ENCODE results near the gene CAND1. TPM values are rescaled to one million over a fixed set of nuclear protein-coding genes. Genes with fewer than 3 reads are reported as not detected.

Gene CAND1
- total RNA-seq, 1 experiment from 2014 or later, result 155 TPM

DNA sequence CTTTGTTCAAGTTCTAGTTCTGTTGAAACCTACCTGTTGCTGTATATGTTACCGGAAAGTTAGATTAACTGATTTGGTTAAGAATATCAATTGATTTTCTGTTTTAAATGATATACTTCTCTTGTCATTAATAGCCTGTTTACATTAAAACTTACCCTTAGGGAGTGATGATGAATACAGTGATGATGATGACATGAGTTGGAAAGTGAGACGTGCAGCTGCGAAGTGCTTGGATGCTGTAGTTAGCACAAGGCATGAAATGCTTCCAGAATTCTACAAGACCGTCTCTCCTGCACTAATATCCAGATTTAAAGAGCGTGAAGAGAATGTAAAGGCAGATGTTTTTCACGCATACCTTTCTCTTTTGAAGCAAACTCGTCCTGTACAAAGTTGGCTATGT lies 33.0 kb downstream of the CAND1 start (continued):
- TF ChIP-seq TCF7L2 (IDR thresholded peaks at IDR 0.05; ENCODE audit: borderline replicate concordance, extremely low read depth, insufficient read depth, insufficient read length), result no peak
- TF ChIP-seq ELF1 (IDR thresholded peaks at IDR 0.05; ENCODE audit: borderline replicate concordance, low read depth), result no peak
- TF ChIP-seq EGR1 (IDR thresholded peaks at IDR 0.05; ENCODE audit: low read depth), result no peak
- TF ChIP-seq SRF (IDR thresholded peaks at IDR 0.05; ENCODE audit: low read depth), result no peak
- TF ChIP-seq, protein P1, sequence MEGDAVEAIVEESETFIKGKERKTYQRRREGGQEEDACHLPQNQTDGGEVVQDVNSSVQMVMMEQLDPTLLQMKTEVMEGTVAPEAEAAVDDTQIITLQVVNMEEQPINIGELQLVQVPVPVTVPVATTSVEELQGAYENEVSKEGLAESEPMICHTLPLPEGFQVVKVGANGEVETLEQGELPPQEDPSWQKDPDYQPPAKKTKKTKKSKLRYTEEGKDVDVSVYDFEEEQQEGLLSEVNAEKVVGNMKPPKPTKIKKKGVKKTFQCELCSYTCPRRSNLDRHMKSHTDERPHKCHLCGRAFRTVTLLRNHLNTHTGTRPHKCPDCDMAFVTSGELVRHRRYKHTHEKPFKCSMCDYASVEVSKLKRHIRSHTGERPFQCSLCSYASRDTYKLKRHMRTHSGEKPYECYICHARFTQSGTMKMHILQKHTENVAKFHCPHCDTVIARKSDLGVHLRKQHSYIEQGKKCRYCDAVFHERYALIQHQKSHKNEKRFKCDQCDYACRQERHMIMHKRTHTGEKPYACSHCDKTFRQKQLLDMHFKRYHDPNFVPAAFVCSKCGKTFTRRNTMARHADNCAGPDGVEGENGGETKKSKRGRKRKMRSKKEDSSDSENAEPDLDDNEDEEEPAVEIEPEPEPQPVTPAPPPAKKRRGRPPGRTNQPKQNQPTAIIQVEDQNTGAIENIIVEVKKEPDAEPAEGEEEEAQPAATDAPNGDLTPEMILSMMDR (IDR thresholded peaks at IDR 0.05 in 2 of 3, conservative IDR thresholded peaks at IDR 0.05 in 1 of 3; ENCODE audit: borderline replicate concordance in 1 of 3, insufficient read depth in 1 of 3, low read depth in 2 of 3, low read length in 2 of 3), result no peak
- TF ChIP-seq ZFX (IDR thresholded peaks at IDR 0.05), result no peak
- no peak for TF ChIP-seq EZH2phosphoT487 (IDR thresholded peaks at IDR 0.05; ENCODE audit: borderline replicate concordance)

DNA sequence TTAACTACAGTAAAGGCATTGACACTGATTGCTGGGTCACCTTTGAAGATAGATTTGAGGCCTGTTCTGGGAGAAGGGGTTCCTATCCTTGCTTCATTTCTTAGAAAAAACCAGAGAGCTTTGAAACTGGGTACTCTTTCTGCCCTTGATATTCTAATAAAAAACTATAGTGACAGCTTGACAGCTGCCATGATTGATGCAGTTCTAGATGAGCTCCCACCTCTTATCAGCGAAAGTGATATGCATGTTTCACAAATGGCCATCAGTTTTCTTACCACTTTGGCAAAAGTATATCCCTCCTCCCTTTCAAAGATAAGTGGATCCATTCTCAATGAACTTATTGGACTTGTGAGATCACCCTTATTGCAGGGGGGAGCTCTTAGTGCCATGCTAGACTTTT lies 36.4 kb downstream of the CAND1 start:
- TF ChIP-seq POLR2AphosphoS5 (IDR thresholded peaks at IDR 0.05; ENCODE audit: low read depth, low read length) (no peak), JUND (IDR thresholded peaks at IDR 0.05) (no peak), ELF1 (IDR thresholded peaks at IDR 0.05; ENCODE audit: borderline replicate concordance, low read depth) (no peak), ZNF274 (IDR thresholded peaks at IDR 0.05; ENCODE audit: low read depth, low read length) (no peak), ZFX (IDR thresholded peaks at IDR 0.05) (no peak)
- TF ChIP-seq, protein P1 (IDR thresholded peaks at IDR 0.05 in 2 of 3, conservative IDR thresholded peaks at IDR 0.05 in 1 of 3; ENCODE audit: borderline replicate concordance in 1 of 3, insufficient read depth in 1 of 3, low read depth in 2 of 3, low read length in 2 of 3), result no peak
- Histone ChIP-seq H3K9me3 (ENCODE audit: control insufficient read depth in 1 of 2, insufficient read depth in 1 of 2, low read depth in 1 of 2, low read length in 2 of 2) (no peaks in the 10 kb centered on the region), H3K9me2 (ENCODE audit: insufficient read depth) (no peaks in the 10 kb centered on the region), H3K9ac (ENCODE audit: low read length) (no peak overlapping the region), H4K20me1 (ENCODE audit: insufficient read depth) (peaks cover 4% of the 10 kb centered on the region; the same call in 1 of the 2 replicates), H3K27me3 (ENCODE audit: insufficient read depth, low read length) (no peaks in the 10 kb centered on the region), H3K4me1 (ENCODE audit: control insufficient read depth in 1 of 2, insufficient read depth in 2 of 2, low read length in 2 of 2) (no peaks in the 10 kb centered on the region), H3K4me2 (ENCODE audit: low read length) (no peak overlapping the region), H3K4me3 (replicated peaks in 1 of 2; ENCODE audit: low read depth in 1 of 2, low read length in 2 of 2) (no peak overlapping the region), H3K79me2 (ENCODE audit: insufficient read depth, low read length) (peaks cover 35% of the 10 kb centered on the region), H3K27ac (ENCODE audit: low read depth, low read length) (no peak overlapping the region), H2AFZ (ENCODE audit: low read depth, low read length, poor library complexity, severe bottlenecking) (no peak overlapping the region), H3K36me3 (ENCODE audit: control insufficient read depth in 1 of 2, insufficient read depth in 2 of 2, low read length in 2 of 2) (peaks cover 40 to 42% of the 10 kb centered on the region in 2 experiments)
- BruUV-seq (replicated peaks), result no TSS peak
- ATAC-seq, result no peak
- ChIA-PET CTCF (no interaction called here), POLR2A (no interaction called here), RAD21 (ENCODE audit: low non-redundant PET in 1 of 2, low total read pairs in 2 of 2, uncharacterized antibody in 2 of 2, unreplicated experiment in 2 of 2) (no interaction called here)
- intact Hi-C loops (cut with micrococcal nuclease), result no loop called here
- DNase-seq (ENCODE audit: low read depth, low spot score), result no peak
